CD4-positive, CD25-positive, alpha-beta regulatory T cell (primary cell): ENCODE results near the gene HSPB1. TPM values are rescaled to one million over a fixed set of nuclear protein-coding genes. Genes with fewer than 3 reads are reported as not detected.

Source experiments
- ATAC-seq, 2 donors: fragments of 150-1000 bp; cut with Tn5 transposase; one replicate each; pipeline ENCODE4 v1.10.0; 2021; ENCODE audit warnings: low read depth in 2 of 2, moderate number of reproducible peaks in 2 of 2, moderate library complexity in 1 of 2
- DNase-seq, 3 donors: peaks; one replicate each; pipeline versions ENCODE4 v3.0.0 to v3.0.0-alpha.2; 2012 to 2022; ENCODE audit warnings: mixed read lengths in 1 of 3
- H3K27ac ChIP-seq: one replicate; pipeline ENCODE4 v1.7.0; 2013; ENCODE audit warnings: mild to moderate bottlenecking, low read length; ENCODE audit not compliant: insufficient read depth, poor library complexity, severe bottlenecking
- H3K27me3 ChIP-seq: one replicate; pipeline ENCODE4 v1.7.0; 2013; ENCODE audit warnings: low read length; ENCODE audit not compliant: control insufficient read depth, insufficient read depth
- H3K36me3 ChIP-seq: one replicate; pipeline ENCODE4 v1.7.0; 2013; ENCODE audit warnings: mild to moderate bottlenecking, low read length, moderate library complexity; ENCODE audit not compliant: control insufficient read depth, insufficient read depth
- H3K4me1 ChIP-seq: 2 replicates; pipeline ENCODE4 v1.7.0; 2013; ENCODE audit warnings: mild to moderate bottlenecking, low read length; ENCODE audit not compliant: insufficient read depth, control insufficient read depth, poor library complexity, severe bottlenecking
- H3K4me3 ChIP-seq: one replicate; pipeline ENCODE4 v1.7.0; 2013; ENCODE audit warnings: low read depth, mild to moderate bottlenecking, low read length, moderate library complexity
- H3K9me3 ChIP-seq, 2 experiments: 1 replicate in 1 of 2; 2 replicates in 1 of 2; pipeline ENCODE4 v1.7.0; 2013; ENCODE audit warnings: low read length in 2 of 2, mild to moderate bottlenecking in 1 of 2, moderate library complexity in 1 of 2; ENCODE audit not compliant: control insufficient read depth in 2 of 2
- H3K27ac Mint-ChIP-seq, 3 donors: one replicate each; pipeline ENCODE4 v1.8.0; 2020 to 2022; ENCODE audit warnings: mild to moderate bottlenecking in 3 of 3, mixed read lengths in 3 of 3, moderate library complexity in 2 of 3
- H3K27me3 Mint-ChIP-seq: one replicate; pipeline ENCODE4 v1.8.0; 2022; ENCODE audit warnings: mild to moderate bottlenecking, mixed read lengths
- H3K36me3 Mint-ChIP-seq: one replicate; pipeline ENCODE4 v1.8.0; 2020; ENCODE audit warnings: mixed read lengths
- H3K4me1 Mint-ChIP-seq, 4 donors: one replicate each; pipeline ENCODE4 v1.8.0; 2020 to 2022; ENCODE audit warnings: mixed read lengths in 4 of 4, mild to moderate bottlenecking in 1 of 4
- H3K4me3 Mint-ChIP-seq, 4 donors: one replicate each; pipeline ENCODE4 v1.8.0; 2020 to 2022; ENCODE audit warnings: mild to moderate bottlenecking in 4 of 4, mixed read lengths in 4 of 4, moderate library complexity in 3 of 4
- H3K9me3 Mint-ChIP-seq, 7 donors: one replicate each; pipeline ENCODE4 v1.8.0; 2020 to 2022; ENCODE audit warnings: mixed read lengths in 7 of 7, mild to moderate bottlenecking in 3 of 7, moderate library complexity in 2 of 7
- polyA plus RNA-seq, 4 donors: library from polyadenylated mRNA; unstranded; fragments of 300-500 nt; fragmentation: Illumina TruSeq; gene quantifications; one replicate each; pipeline ENCODE4 v1.2.3, GENCODE V29; 2021
- total RNA-seq: library from RNA; stranded (reverse); gene quantifications from one replicate; pipeline ENCODE4 v1.2.3, GENCODE V29; 2022

The HSPB1 gene
- 23.0 TPM for total RNA-seq
- 10 to 100 TPM; 48.8 to 81.2 (median 56.3) TPM for polyA plus RNA-seq

GRCh38 chr7:76302347-76303201 is at the start of gene HSPB1:
Gene HSPB1, plus strand, starts transcription at chr7:76302673. Its CDS starts 40 bp downstream, at chr7:76302713.
- Histone ChIP-seq H3K36me3 (no peaks in the 10 kb centered on the region), H3K4me3 (peak within 1 kb of the TSS; percentile 55), H3K9me3 (no peaks in the 10 kb centered on the region), H3K27ac (peak within 1 kb of the TSS; percentile 66), H3K27me3 (no peaks in the 10 kb centered on the region), H3K4me1 (peaks cover 15% of the 10 kb centered on the region)
- Mint-ChIP-seq H3K9me3 (peaks cover 0 to 1% (median 0%) of the 10 kb centered on the region in 7 donors), H3K4me3 (peak within 1 kb of the TSS; percentile 89 to 95 (median 94)), H3K27ac (peak within 1 kb of the TSS; percentile 92 to 93 (median 93)), H3K4me1 (peaks cover 0 to 19% (median 10%) of the 10 kb centered on the region in 4 donors), H3K27me3 (peaks cover 5% of the 10 kb centered on the region), H3K36me3 (no peaks in the 10 kb centered on the region)
- peak; percentile 63 to 68 (median 66) for DNase-seq
- ATAC-seq = peak; percentile 64 to 67

GRCh38 chr7:76254781-76255180 is 47.7 kb upstream of the HSPB1 start:
- Mint-ChIP-seq H3K27me3 (peaks cover 26% of the 10 kb centered on the region), H3K4me3 (no peak overlapping the region), H3K9me3 (no peaks in the 10 kb centered on the region), H3K36me3 (no peaks in the 10 kb centered on the region), H3K4me1 (no peaks in the 10 kb centered on the region), H3K27ac (peak overlapping the region in 1 of 3 donors; percentile 28)
- H3K4me3 ChIP-seq = no peak overlapping the region
- no peaks in the 10 kb centered on the region for H3K9me3 ChIP-seq
- DNase-seq (no peak), ATAC-seq (no peak)
- peaks cover 3% of the 10 kb centered on the region for H3K4me1 ChIP-seq
- no peaks in the 10 kb centered on the region for H3K36me3 ChIP-seq
- H3K27me3 ChIP-seq = peaks cover 3% of the 10 kb centered on the region
- no peak overlapping the region for H3K27ac ChIP-seq

- no peaks in the 10 kb centered on the region for H3K36me3 ChIP-seq
- ATAC-seq (no peak), DNase-seq (no peak)
- no peaks in the 10 kb centered on the region for H3K9me3 ChIP-seq
- peaks cover 8% of the 10 kb centered on the region for H3K4me1 ChIP-seq
- no peak overlapping the region for H3K27ac ChIP-seq
- H3K4me1 Mint-ChIP-seq = peaks cover 0 to 3% (median 0%) of the 10 kb centered on the region in 4 donors
- no peak overlapping the region for H3K4me3 ChIP-seq
- no peak overlapping the region for H3K27ac Mint-ChIP-seq
- H3K9me3 Mint-ChIP-seq = peaks cover 0 to 2% (median 0%) of the 10 kb centered on the region in 7 donors
- peaks cover 34% of the 10 kb centered on the region for H3K27me3 Mint-ChIP-seq
- H3K27me3 ChIP-seq = peaks cover 3% of the 10 kb centered on the region
- no peaks in the 10 kb centered on the region for H3K36me3 Mint-ChIP-seq
- no peak overlapping the region for H3K4me3 Mint-ChIP-seq
These were observed 44.5 kb upstream of the HSPB1 start for GRCh38 chr7:76257973-76258372.

- peak overlapping the region in 2 of 4 donors; percentile 36 to 59 for H3K4me3 Mint-ChIP-seq
- DNase-seq (no peak), ATAC-seq (no peak)
- peaks cover 42% of the 10 kb centered on the region for H3K27me3 Mint-ChIP-seq
- H3K4me1 Mint-ChIP-seq = peaks cover 0 to 3% (median 0%) of the 10 kb centered on the region in 4 donors
- Histone ChIP-seq H3K27ac (no peak overlapping the region), H3K4me3 (no peak overlapping the region), H3K27me3 (peaks cover 3% of the 10 kb centered on the region), H3K9me3 (no peaks in the 10 kb centered on the region), H3K4me1 (peaks cover 8% of the 10 kb centered on the region), H3K36me3 (no peaks in the 10 kb centered on the region)
- H3K27ac Mint-ChIP-seq = no peak overlapping the region
- H3K9me3 Mint-ChIP-seq = peaks cover 0 to 2% (median 0%) of the 10 kb centered on the region in 7 donors
- no peaks in the 10 kb centered on the region for H3K36me3 Mint-ChIP-seq
These were observed 43.1 kb upstream of the HSPB1 start for GRCh38 chr7:76259124-76260093.

- Mint-ChIP-seq H3K27me3 (peaks cover 42% of the 10 kb centered on the region), H3K9me3 (peaks cover 0 to 2% (median 0%) of the 10 kb centered on the region in 7 donors), H3K4me1 (peaks cover 0 to 3% (median 0%) of the 10 kb centered on the region in 4 donors), H3K36me3 (no peaks in the 10 kb centered on the region), H3K4me3 (no peak overlapping the region), H3K27ac (no peak overlapping the region)
- DNase-seq (peak in 2 of 3 donors; percentile 21 to 56), ATAC-seq (peak; percentile 32 to 60)
- Histone ChIP-seq H3K4me1 (peaks cover 8% of the 10 kb centered on the region), H3K36me3 (no peaks in the 10 kb centered on the region), H3K27me3 (peaks cover 3% of the 10 kb centered on the region), H3K9me3 (no peaks in the 10 kb centered on the region), H3K27ac (no peak overlapping the region), H3K4me3 (no peak overlapping the region)
These were observed 42.2 kb upstream of the HSPB1 start for GRCh38 chr7:76260171-76260703.

- Mint-ChIP-seq H3K27me3 (peaks cover 38% of the 10 kb centered on the region), H3K27ac (no peak overlapping the region), H3K36me3 (no peaks in the 10 kb centered on the region), H3K4me1 (peaks cover 0 to 3% (median 0%) of the 10 kb centered on the region in 4 donors), H3K4me3 (peak overlapping the region in 1 of 4 donors; percentile 7), H3K9me3 (peaks cover 0 to 2% (median 0%) of the 10 kb centered on the region in 7 donors)
- Histone ChIP-seq H3K4me3 (no peak overlapping the region), H3K4me1 (peaks cover 8% of the 10 kb centered on the region), H3K27ac (no peak overlapping the region), H3K9me3 (no peaks in the 10 kb centered on the region), H3K36me3 (no peaks in the 10 kb centered on the region), H3K27me3 (peaks cover 3% of the 10 kb centered on the region)
- ATAC-seq = no peak
- DNase-seq = no peak
These were observed 41.1 kb upstream of the HSPB1 start for GRCh38 chr7:76261329-76261728.

- no peaks in the 10 kb centered on the region for H3K9me3 ChIP-seq
- ATAC-seq = no peak
- peaks cover 0 to 6% (median 0%) of the 10 kb centered on the region in 4 donors for H3K4me1 Mint-ChIP-seq
These were observed 40.5 kb upstream of the HSPB1 start for GRCh38 chr7:76261931-76262330.

More at GRCh38 chr7:76261931-76262330, 40.5 kb upstream of the HSPB1 start:
- H3K27me3 ChIP-seq = peaks cover 3% of the 10 kb centered on the region
- Mint-ChIP-seq H3K27me3 (peaks cover 40% of the 10 kb centered on the region), H3K4me3 (no peak overlapping the region), H3K36me3 (no peaks in the 10 kb centered on the region), H3K9me3 (peaks cover 0 to 2% (median 0%) of the 10 kb centered on the region in 7 donors), H3K27ac (no peak overlapping the region)
- DNase-seq = no peak
- no peaks in the 10 kb centered on the region for H3K36me3 ChIP-seq
- H3K4me1 ChIP-seq = peaks cover 11% of the 10 kb centered on the region
- H3K4me3 ChIP-seq = no peak overlapping the region
- no peak overlapping the region for H3K27ac ChIP-seq
